H9 (cell line): ENCODE measurements around the gene ADIG. TPM values are rescaled to one million over a fixed set of nuclear protein-coding genes. Genes with fewer than 3 reads are reported as not detected.

Experiments used
- DNase-seq: peaks from one replicate; pipeline ENCODE4 v3.0.0-alpha.2; 2017
- H2AFZ ChIP-seq: one replicate; pipeline ENCODE4 v1.6.1; 2013; ENCODE audit warnings: mild to moderate bottlenecking, low read length, control low read depth, moderate library complexity
- H2AK5ac ChIP-seq: 2 replicates; pipeline ENCODE4 v1.6.1; 2013; ENCODE audit warnings: low read length, control low read depth, mixed read lengths; ENCODE audit not compliant: insufficient read length
- H2BK120ac ChIP-seq: one replicate; pipeline ENCODE4 v1.6.1; 2013; ENCODE audit warnings: low read depth, mild to moderate bottlenecking, low read length, control low read depth, inconsistent platforms; ENCODE audit not compliant: poor library complexity, severe bottlenecking
- H2BK12ac ChIP-seq: 2 replicates; pipeline ENCODE4 v1.6.1; 2013; ENCODE audit warnings: low read length, control low read depth, mixed read lengths, low read depth; ENCODE audit not compliant: insufficient read length
- H2BK15ac ChIP-seq: 2 replicates; pipeline ENCODE4 v1.6.1; 2013; ENCODE audit warnings: low read depth, low read length, control low read depth
- H2BK20ac ChIP-seq: one replicate; pipeline ENCODE4 v1.6.1; 2013; ENCODE audit warnings: low read depth, mild to moderate bottlenecking, low read length, control low read depth, inconsistent platforms; ENCODE audit not compliant: poor library complexity, severe bottlenecking
- H2BK5ac ChIP-seq: 2 replicates; pipeline ENCODE4 v1.6.1; 2013; ENCODE audit warnings: low read length, control low read depth, mixed read lengths; ENCODE audit not compliant: insufficient read length
- H3K14ac ChIP-seq: 2 replicates; pipeline ENCODE4 v1.6.1; 2013; ENCODE audit warnings: low read length, control low read depth; ENCODE audit not compliant: insufficient read depth
- H3K18ac ChIP-seq: 2 replicates; pipeline ENCODE4 v1.6.1; 2013; ENCODE audit warnings: low read depth, mild to moderate bottlenecking, mixed read lengths, low read length, control low read depth; ENCODE audit not compliant: insufficient read length
- H3K23ac ChIP-seq: 2 replicates; pipeline ENCODE4 v1.6.1; 2013; ENCODE audit warnings: low read length, control low read depth, mixed read lengths, low read depth; ENCODE audit not compliant: insufficient read length
- H3K23me2 ChIP-seq: 2 replicates; pipeline ENCODE4 v1.6.1; 2013; ENCODE audit warnings: low read depth, mild to moderate bottlenecking, mixed read lengths, low read length, control low read depth; ENCODE audit not compliant: insufficient read length, poor library complexity, severe bottlenecking
- H3K27ac ChIP-seq: 2 replicates; pipeline ENCODE4 v1.5.1; 2013; ENCODE audit warnings: low read length, control low read depth, mixed read lengths, low read depth; ENCODE audit not compliant: insufficient read length
- H3K27me3 ChIP-seq: 2 replicates; pipeline ENCODE4 v1.6.1; 2013; ENCODE audit warnings: low read length, control low read depth, inconsistent platforms; ENCODE audit not compliant: insufficient read depth
- H3K4ac ChIP-seq: 2 replicates; pipeline ENCODE4 v1.6.1; 2013; ENCODE audit warnings: low read depth, mild to moderate bottlenecking, control low read depth, inconsistent platforms, low read length, moderate library complexity
- H3K4me1 ChIP-seq: 2 replicates; pipeline ENCODE4 v1.6.1; 2013; ENCODE audit warnings: low read length, control low read depth, inconsistent platforms; ENCODE audit not compliant: insufficient read depth
- H3K4me2 ChIP-seq: 2 replicates; pipeline ENCODE4 v1.6.1; 2013; ENCODE audit warnings: low read length, control low read depth, mixed read lengths; ENCODE audit not compliant: insufficient read length, insufficient read depth
- H3K56ac ChIP-seq: 2 replicates; pipeline ENCODE4 v1.6.1; 2013; ENCODE audit warnings: low read depth, mild to moderate bottlenecking, mixed read lengths, low read length, control low read depth; ENCODE audit not compliant: insufficient read length
- H3K79me1 ChIP-seq: 2 replicates; pipeline ENCODE4 v1.6.1; 2013; ENCODE audit warnings: low read depth, mild to moderate bottlenecking, moderate library complexity, low read length, control low read depth, inconsistent platforms; ENCODE audit not compliant: insufficient read depth, poor library complexity, severe bottlenecking
- H3K79me2 ChIP-seq: 2 replicates; pipeline ENCODE4 v1.6.1; 2013; ENCODE audit warnings: low read length, control low read depth, inconsistent platforms; ENCODE audit not compliant: insufficient read depth
- H3K9ac ChIP-seq: 2 replicates; pipeline ENCODE4 v1.6.1; 2013; ENCODE audit warnings: low read length, control low read depth, mixed read lengths; ENCODE audit not compliant: insufficient read length; ENCODE audit errors: extremely low read depth
- H3K9me3 ChIP-seq: one replicate; pipeline ENCODE4 v1.6.1; 2013; ENCODE audit warnings: low read depth, low read length, inconsistent platforms; ENCODE audit not compliant: control insufficient read depth
- H3T11ph ChIP-seq: one replicate; pipeline ENCODE4 v1.6.1; 2013; ENCODE audit warnings: mild to moderate bottlenecking, low read length, control low read depth, inconsistent platforms
- H4K20me1 ChIP-seq: one replicate; pipeline ENCODE4 v1.6.1; 2013; ENCODE audit not compliant: control insufficient read depth, insufficient read length, insufficient read depth
- H4K5ac ChIP-seq: 2 replicates; pipeline ENCODE4 v1.6.1; 2013; ENCODE audit warnings: low read depth, mild to moderate bottlenecking, mixed read lengths, low read length, control low read depth; ENCODE audit not compliant: insufficient read length
- H4K8ac ChIP-seq: replicated peaks from 2 replicates; pipeline ENCODE4 v1.6.1; 2013; ENCODE audit warnings: low read length, control low read depth, mixed read lengths, low read depth; ENCODE audit not compliant: insufficient read length
- H4K91ac ChIP-seq: 2 replicates; pipeline ENCODE4 v1.6.1; 2013; ENCODE audit warnings: low read depth, mild to moderate bottlenecking, moderate library complexity, mixed read lengths, low read length, control low read depth; ENCODE audit not compliant: insufficient read length
- H3K27ac Mint-ChIP-seq, 3 experiments: 2 replicates in 2 of 3; 3 replicates in 1 of 3; pipeline ENCODE4 v1.8.0; 2020 to 2021; ENCODE audit warnings: mixed read lengths in 3 of 3, mild to moderate bottlenecking in 1 of 3, moderate library complexity in 1 of 3
- H3K27me3 Mint-ChIP-seq: 2 replicates; pipeline ENCODE4 v1.8.0; 2021; ENCODE audit warnings: low read depth, mild to moderate bottlenecking, moderate library complexity, mixed read lengths
- H3K36me3 Mint-ChIP-seq, 3 experiments: 2 replicates in 2 of 3; 3 replicates in 1 of 3; pipeline ENCODE4 v1.8.0; 2020 to 2021; ENCODE audit warnings: low read depth in 3 of 3, mixed read lengths in 3 of 3; ENCODE audit not compliant: insufficient read depth in 1 of 3
- H3K4me1 Mint-ChIP-seq, 2 experiments: 2 replicates each; pipeline ENCODE4 v1.8.0; 2020; ENCODE audit warnings: mixed read lengths in 2 of 2
- H3K4me3 Mint-ChIP-seq, 2 experiments: 2 replicates in 1 of 2; 3 replicates in 1 of 2; pipeline ENCODE4 v1.8.0; 2020 to 2021; ENCODE audit warnings: mild to moderate bottlenecking in 2 of 2, mixed read lengths in 2 of 2, moderate library complexity in 1 of 2
- H3K9me3 Mint-ChIP-seq, 2 experiments: 2 replicates in 1 of 2; 3 replicates in 1 of 2; pipeline ENCODE4 v1.8.0; 2020; ENCODE audit warnings: mild to moderate bottlenecking in 2 of 2, mixed read lengths in 2 of 2, moderate library complexity in 1 of 2
- WGBS: extraction: QIAGEN DNeasy Blood & Tissue Kit; methylation state at CpG from one replicate; pipeline ENCODE4 v1.1.7; 2013; ENCODE audit warnings: missing lambda C conversion rate, low lambda C conversion rate, mixed read lengths; ENCODE audit not compliant: insufficient read length; ENCODE audit errors: extremely low coverage; 5-methylcytosine and 5-hydroxymethylcytosine counted together
- total RNA-seq: library from RNA; stranded (reverse); gene quantifications from 2 replicates; pipeline ENCODE4 v1.2.1, GENCODE V29; 2021
- TF ChIP-seq, protein P1 (sequence below): fragments of 200-600 bp; sonication (generic); conservative IDR thresholded peaks from 3 replicates; pipeline ENCODE4 v1.8.0; 2021; ENCODE audit warnings: antibody characterized with exemption, mild to moderate bottlenecking

Gene ADIG
- total RNA-seq, 1 experiment from 2014 or later = not detected

DNA sequence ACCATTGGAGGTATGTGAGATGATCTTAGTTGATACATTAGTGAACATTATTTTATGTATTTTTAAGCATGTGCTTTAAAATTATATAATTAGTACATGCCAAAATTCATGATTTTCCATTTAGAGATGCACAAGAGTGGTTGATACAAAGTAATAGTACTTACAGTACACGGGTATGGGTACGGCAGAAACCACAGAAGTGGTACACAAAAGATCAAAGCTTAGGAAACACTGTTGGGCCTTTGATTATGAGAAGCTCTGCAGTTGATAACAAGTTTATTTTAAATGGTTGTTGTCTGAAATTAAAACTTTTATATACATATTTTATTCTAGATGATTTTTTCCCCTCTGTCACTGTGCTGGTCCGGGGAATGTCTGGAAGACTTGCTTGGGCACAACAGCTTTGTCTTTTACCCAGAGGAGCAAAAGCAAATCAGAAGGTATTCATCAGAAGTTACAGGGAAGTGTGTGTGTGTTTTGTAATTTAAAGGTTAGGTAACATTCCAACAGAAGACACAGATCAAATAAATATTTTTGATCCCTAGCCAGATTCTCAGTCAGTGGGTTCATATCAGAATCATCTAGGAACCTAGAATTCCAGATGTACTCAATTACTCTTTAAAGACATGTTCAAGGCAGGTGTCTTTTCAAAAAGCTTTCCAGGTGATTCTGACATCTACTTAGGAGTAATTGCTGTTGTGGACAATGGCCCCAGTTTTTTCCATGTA is 32.5 kb upstream of the ADIG start:
- no peaks in the 10 kb centered on the region for H3K79me2 ChIP-seq
- no peaks in the 10 kb centered on the region for H3K9me3 ChIP-seq
- Mint-ChIP-seq H3K27me3 (no peaks in the 10 kb centered on the region), H3K4me3 (no peak overlapping the region), H3K27ac (no peak overlapping the region), H3K4me1 (no peaks in the 10 kb centered on the region), H3K9me3 (no peaks in the 10 kb centered on the region), H3K36me3 (peaks cover 3 to 44% (median 28%) of the 10 kb centered on the region in 3 experiments; a peak in 5 of 7 replicates)
- H3K56ac ChIP-seq = no peak overlapping the region
- no peaks in the 10 kb centered on the region for H3K4me1 ChIP-seq
- WGBS = no CpG with 5 or more reads among the region's 3 CpGs
- H3K23me2 ChIP-seq = no peaks in the 10 kb centered on the region
- no peak overlapping the region for H2BK20ac ChIP-seq
- H3K27me3 ChIP-seq = no peaks in the 10 kb centered on the region
- no peak overlapping the region for H2AFZ ChIP-seq
- no peak overlapping the region for H3K4me2 ChIP-seq
- no peak overlapping the region for H4K8ac ChIP-seq
- TF ChIP-seq, protein P1, sequence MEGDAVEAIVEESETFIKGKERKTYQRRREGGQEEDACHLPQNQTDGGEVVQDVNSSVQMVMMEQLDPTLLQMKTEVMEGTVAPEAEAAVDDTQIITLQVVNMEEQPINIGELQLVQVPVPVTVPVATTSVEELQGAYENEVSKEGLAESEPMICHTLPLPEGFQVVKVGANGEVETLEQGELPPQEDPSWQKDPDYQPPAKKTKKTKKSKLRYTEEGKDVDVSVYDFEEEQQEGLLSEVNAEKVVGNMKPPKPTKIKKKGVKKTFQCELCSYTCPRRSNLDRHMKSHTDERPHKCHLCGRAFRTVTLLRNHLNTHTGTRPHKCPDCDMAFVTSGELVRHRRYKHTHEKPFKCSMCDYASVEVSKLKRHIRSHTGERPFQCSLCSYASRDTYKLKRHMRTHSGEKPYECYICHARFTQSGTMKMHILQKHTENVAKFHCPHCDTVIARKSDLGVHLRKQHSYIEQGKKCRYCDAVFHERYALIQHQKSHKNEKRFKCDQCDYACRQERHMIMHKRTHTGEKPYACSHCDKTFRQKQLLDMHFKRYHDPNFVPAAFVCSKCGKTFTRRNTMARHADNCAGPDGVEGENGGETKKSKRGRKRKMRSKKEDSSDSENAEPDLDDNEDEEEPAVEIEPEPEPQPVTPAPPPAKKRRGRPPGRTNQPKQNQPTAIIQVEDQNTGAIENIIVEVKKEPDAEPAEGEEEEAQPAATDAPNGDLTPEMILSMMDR = no peak
- no peak overlapping the region for H2AK5ac ChIP-seq
- H3K27ac ChIP-seq = no peak overlapping the region
- no peak overlapping the region for H3K4ac ChIP-seq
- H2BK5ac ChIP-seq = no peak overlapping the region
- no peaks in the 10 kb centered on the region for H3K79me1 ChIP-seq
- H3K14ac ChIP-seq = no peak overlapping the region
- no peak overlapping the region for H2BK12ac ChIP-seq
- no peak overlapping the region for H4K5ac ChIP-seq
- H3K23ac ChIP-seq = no peak overlapping the region
- no peak for DNase-seq
- H3T11ph ChIP-seq = no peak overlapping the region
- no peak overlapping the region for H3K9ac ChIP-seq
- H2BK15ac ChIP-seq = no peak overlapping the region
- H4K91ac ChIP-seq = no peak overlapping the region
- no peak overlapping the region for H2BK120ac ChIP-seq
- no peaks in the 10 kb centered on the region for H4K20me1 ChIP-seq
- no peak overlapping the region for H3K18ac ChIP-seq
